IMR-90 (cell line): ENCODE data around the gene TBC1D10B. TPM values are rescaled to one million over a fixed set of nuclear protein-coding genes. Genes with fewer than 3 reads are reported as not detected.

Source experiments
- ATAC-seq: fragments of 200-7000 bp; cut with Tn5 transposase; 2 replicates; pipeline ENCODE4 v1.9.1; 2020; ENCODE audit warnings: low read depth, mild to moderate bottlenecking, moderate library complexity
- BruUV-seq: library from RNA; stranded (reverse); fragments of 400-500 nt; replicated peaks from 2 replicates; lab custom pipeline; 2021; lab: Mats Ljungman, UMichigan
- CTCF ChIA-PET: fragments of 300-600 bp; formaldehyde crosslinking; extraction: SDS; loops from one replicate; lab custom pipeline; 2021; ENCODE audit warnings: antibody characterized with exemption; lab: Yijun Ruan, JAX
- POLR2A ChIA-PET: fragments of 300-600 bp; sonication (Branson Sonifier 250); formaldehyde crosslinking; loops from one replicate; lab custom pipeline; 2022; ENCODE audit warnings: antibody characterized with exemption; ENCODE audit not compliant: unreplicated experiment; lab: Charles Lee
- DNase-seq: peaks from one replicate; pipeline ENCODE4 v3.0.0; 2013
- H2AFZ ChIP-seq: replicated peaks from 2 replicates; pipeline ENCODE3; 2013; ENCODE audit warnings: low read length, mild to moderate bottlenecking; ENCODE audit not compliant: poor library complexity
- H2AK5ac ChIP-seq: 2 replicates; pipeline ENCODE4 v1.6.1; 2013; ENCODE audit warnings: low read depth, low read length, inconsistent platforms
- H2AK9ac ChIP-seq: replicated peaks from 2 replicates; pipeline ENCODE3; 2013; ENCODE audit warnings: mild to moderate bottlenecking, low read depth, low read length, moderate library complexity; ENCODE audit not compliant: poor library complexity
- H2BK120ac ChIP-seq: 2 replicates; pipeline ENCODE4 v1.6.1; 2013; ENCODE audit warnings: low read depth, low read length, inconsistent platforms
- H2BK15ac ChIP-seq: 3 replicates; pipeline ENCODE4 v1.6.1; 2013; ENCODE audit warnings: low read depth, low read length, inconsistent platforms
- H2BK20ac ChIP-seq: 2 replicates; pipeline ENCODE4 v1.6.1; 2013; ENCODE audit warnings: low read depth, mild to moderate bottlenecking, inconsistent platforms, low read length, moderate library complexity
- H2BK5ac ChIP-seq: 2 replicates; pipeline ENCODE4 v1.6.1; 2013; ENCODE audit warnings: mild to moderate bottlenecking, low read depth, low read length, inconsistent platforms; ENCODE audit not compliant: poor library complexity, severe bottlenecking
- H3K14ac ChIP-seq: replicated peaks from 2 replicates; pipeline ENCODE4 v1.6.1; 2013; ENCODE audit warnings: low read depth, low read length, inconsistent platforms
- H3K18ac ChIP-seq: 2 replicates; pipeline ENCODE4 v1.6.1; 2013; ENCODE audit warnings: low read depth, low read length, control low read depth
- H3K23ac ChIP-seq: 2 replicates; pipeline ENCODE4 v1.6.1; 2013; ENCODE audit warnings: low read depth, low read length, inconsistent platforms
- H3K27ac ChIP-seq: 2 replicates; pipeline ENCODE4 v1.5.1; 2013; ENCODE audit warnings: mild to moderate bottlenecking, control low read depth, low read length; ENCODE audit not compliant: insufficient read depth
- H3K27me3 ChIP-seq: 2 replicates; pipeline ENCODE4 v1.6.1; 2013; ENCODE audit warnings: low read length; ENCODE audit not compliant: control insufficient read depth, insufficient read depth
- H3K36me3 ChIP-seq: 2 replicates; pipeline ENCODE4 v1.6.1; 2013; ENCODE audit warnings: low read length, mixed read lengths; ENCODE audit not compliant: control insufficient read depth, insufficient read depth
- H3K4ac ChIP-seq: 2 replicates; pipeline ENCODE4 v1.6.1; 2013; ENCODE audit warnings: low read depth, low read length, inconsistent platforms
- H3K4me1 ChIP-seq: 2 replicates; pipeline ENCODE4 v1.6.1; 2013; ENCODE audit warnings: low read length, mixed read lengths; ENCODE audit not compliant: control insufficient read depth, insufficient read depth
- H3K4me2 ChIP-seq: 2 replicates; pipeline ENCODE4 v1.6.1; 2013; ENCODE audit warnings: low read depth, mild to moderate bottlenecking, control low read depth, low read length, moderate library complexity
- H3K4me3 ChIP-seq: 2 replicates; pipeline ENCODE4 v1.5.1; 2013; ENCODE audit warnings: low read depth, mild to moderate bottlenecking, control low read depth, low read length, moderate library complexity; ENCODE audit not compliant: insufficient read depth
- H3K56ac ChIP-seq: 2 replicates; pipeline ENCODE4 v1.6.1; 2013; ENCODE audit warnings: low read length, inconsistent platforms; ENCODE audit not compliant: insufficient read depth; ENCODE audit errors: extremely low read depth
- H3K79me1 ChIP-seq, 2 experiments: 2 replicates each; pipeline ENCODE4 v1.6.1; 2013; ENCODE audit warnings: low read length in 2 of 2, inconsistent platforms in 1 of 2, low read depth in 1 of 2
- H3K9ac ChIP-seq: 2 replicates; pipeline ENCODE4 v1.6.1; 2013; ENCODE audit warnings: low read depth, low read length, control low read depth
- H3K9me1 ChIP-seq: 2 replicates; pipeline ENCODE4 v1.6.1; 2013; ENCODE audit warnings: low read length, inconsistent platforms; ENCODE audit not compliant: insufficient read depth
- H3K9me3 ChIP-seq: 2 replicates; pipeline ENCODE4 v1.6.1; 2013; ENCODE audit warnings: low read length; ENCODE audit not compliant: control insufficient read depth, insufficient read depth
- H4K20me1 ChIP-seq: 2 replicates; pipeline ENCODE4 v1.6.1; 2013; ENCODE audit warnings: low read length, inconsistent platforms; ENCODE audit not compliant: insufficient read depth
- H4K5ac ChIP-seq: 2 replicates; pipeline ENCODE4 v1.6.1; 2013; ENCODE audit warnings: mild to moderate bottlenecking, low read depth, low read length, control low read depth
- H4K8ac ChIP-seq, 2 experiments: 2 replicates each; pipeline ENCODE4 v1.6.1; 2013; ENCODE audit warnings: low read depth in 2 of 2, low read length in 2 of 2, control low read depth in 1 of 2, inconsistent platforms in 1 of 2
- H4K91ac ChIP-seq: 2 replicates; pipeline ENCODE4 v1.6.1; 2013; ENCODE audit warnings: low read depth, low read length, inconsistent platforms; ENCODE audit not compliant: insufficient read depth
- BHLHE40 ChIP-seq: fragments of 150-350 bp; IDR thresholded peaks from 2 replicates; pipeline ENCODE4 v1.6.1; 2016; ENCODE audit warnings: mild to moderate bottlenecking, low read depth, low read length
- CHD1 ChIP-seq: IDR thresholded peaks from 2 replicates; pipeline ENCODE4 v1.6.1; 2012; ENCODE audit warnings: low read depth, low read length, improper control_type of control experiment
- FOS ChIP-seq: fragments of 150-350 bp; IDR thresholded peaks from 2 replicates; pipeline ENCODE4 v1.6.1; 2016; ENCODE audit warnings: low read depth, low read length
- MAZ ChIP-seq: IDR thresholded peaks from 2 replicates; pipeline ENCODE4 v1.6.1; 2012; ENCODE audit warnings: low read depth, mild to moderate bottlenecking, low read length, improper control_type of control experiment, moderate library complexity, borderline replicate concordance
- NFE2L2 ChIP-seq: fragments of 150-350 bp; IDR thresholded peaks from 2 replicates; pipeline ENCODE4 v1.6.1; 2016; ENCODE audit warnings: low read depth, mild to moderate bottlenecking, low read length
- POLR2A ChIP-seq: IDR thresholded peaks from 2 replicates; pipeline ENCODE4 v1.6.1; 2012; ENCODE audit warnings: mild to moderate bottlenecking, low read depth, low read length
- RAD21 ChIP-seq: IDR thresholded peaks from 2 replicates; pipeline ENCODE4 v1.6.1; 2012; ENCODE audit warnings: low read length, improper control_type of control experiment
- RFX5 ChIP-seq: IDR thresholded peaks from 2 replicates; pipeline ENCODE4 v1.8.0; 2012; ENCODE audit warnings: low read depth, mild to moderate bottlenecking, low read length, moderate library complexity
- SMC3 ChIP-seq: fragments of 150-350 bp; IDR thresholded peaks from 2 replicates; pipeline ENCODE4 v1.6.1; 2016; ENCODE audit warnings: low read depth, mild to moderate bottlenecking, antibody characterized with exemption, low read length, moderate library complexity
- WGBS, 2 experiments: methylation state at CpG; one replicate each; pipeline versions ENCODE4 v1.1.5 to v1.1.7; 2013; ENCODE audit warnings: missing lambda C conversion rate in 2 of 2; ENCODE audit not compliant: insufficient read length in 1 of 2; ENCODE audit errors: extremely low coverage in 2 of 2; 5-methylcytosine and 5-hydroxymethylcytosine counted together
- dilution Hi-C: fragments of 300-500 bp; cut with HindIII; formaldehyde crosslinking; loops from one replicate; pipeline ENCODE4 v1.14.3; 2018; ENCODE audit warnings: low sequenced_read_pairs; ENCODE audit not compliant: unreplicated experiment
- in situ Hi-C: fragments of 300-500 bp; cut with MboI; formaldehyde crosslinking; loops from 3 replicates; pipeline ENCODE4 v1.14.3; 2019; ENCODE audit warnings: low sequenced_read_pairs, inconsistent platforms, mixed read lengths
- intact Hi-C: fragments of 100-400 bp; cut with micrococcal nuclease; formaldehyde crosslinking; loops from 2 replicates; pipeline ENCODE4 v1.10.0; 2022
- polyA plus RNA-seq, 3 experiments: library from polyadenylated mRNA; depleted of rRNA; stranded (reverse); fragments of >200 nt; gene quantifications; 2 replicates each; pipeline ENCODE4 v1.2.3, GENCODE V29; 2012; ENCODE audit warnings: low replicate concordance in 1 of 3
- total RNA-seq: library from RNA; depleted of rRNA; stranded (reverse); fragments of >200 nt; gene quantifications from 2 replicates; pipeline ENCODE4 v1.2.3, GENCODE V29; 2012
- TF ChIP-seq, protein P1 (sequence below): fragments of 150-350 bp; IDR thresholded peaks from 2 replicates; pipeline ENCODE4 v1.6.1; 2017; ENCODE audit warnings: mild to moderate bottlenecking, antibody characterized with exemption, low read length, low read depth
- TF ChIP-seq, protein P2 (sequence below): conservative IDR thresholded peaks from 2 replicates; pipeline ENCODE4 v1.5.1; 2012; ENCODE audit warnings: mild to moderate bottlenecking, low read depth, low read length, improper control_type of control experiment
- TF ChIP-seq, protein P3 (sequence below): fragments of 150-350 bp; IDR thresholded peaks from 2 replicates; pipeline ENCODE4 v1.6.1; 2016; ENCODE audit warnings: low read depth, mild to moderate bottlenecking, low read length, moderate library complexity, borderline replicate concordance

The TBC1D10B gene
- total and polyA plus RNA-seq, 2 of the 4 experiments (the other 2 are of a cell fraction), result 8.4 to 24.9 TPM

DNA sequence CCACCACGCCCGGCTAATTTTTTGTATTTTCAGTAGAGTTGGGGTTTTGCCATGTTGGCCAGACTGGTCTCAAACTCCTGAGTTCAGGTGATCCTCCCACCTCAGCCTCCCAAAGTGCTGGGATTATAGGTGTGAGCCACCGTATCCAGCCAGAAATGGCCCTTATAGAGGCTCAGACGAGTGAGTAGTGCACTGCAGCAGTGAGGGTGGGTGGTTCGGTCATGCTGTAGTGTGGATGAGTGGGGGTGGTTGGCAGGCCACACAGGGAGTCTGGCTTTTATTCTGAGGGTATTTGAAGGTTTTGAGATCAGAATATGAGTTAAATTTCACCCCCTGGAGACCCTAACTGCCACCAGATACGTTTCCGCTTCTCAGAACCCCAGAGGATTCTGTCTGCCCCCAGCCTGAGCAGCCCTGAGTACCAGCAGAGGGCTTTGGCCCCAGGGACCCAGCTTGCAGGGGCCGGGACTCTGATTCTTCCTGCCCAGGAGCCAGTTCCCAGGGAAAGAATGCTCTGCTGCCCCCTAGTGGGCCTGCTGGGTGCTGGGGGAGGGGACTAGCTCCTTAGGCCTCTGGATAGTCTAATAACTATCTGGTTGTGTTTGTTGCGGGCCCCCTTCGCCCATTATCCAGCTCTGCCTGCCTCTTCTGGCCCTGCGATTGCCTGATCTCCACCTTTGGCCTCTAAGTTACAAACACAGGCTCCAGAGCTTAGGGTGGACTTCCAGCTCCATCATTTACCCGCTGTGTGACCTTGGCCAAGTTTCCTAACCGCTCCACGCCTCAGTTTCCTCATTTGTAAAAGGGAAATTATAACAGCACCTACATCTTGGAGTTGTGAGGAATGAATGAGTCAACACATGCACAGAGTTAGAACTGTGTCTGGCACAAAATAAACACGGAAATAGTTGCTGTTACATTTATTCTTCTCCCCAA, 39.1 kb upstream of the TBC1D10B start:
- 20% methylated on average over 2 of the region's 15 CpGs; no CpG with 5 or more reads in 1 of the 2 experiments for WGBS, 2 experiments
- Histone ChIP-seq H2BK5ac (no peak overlapping the region), H3K9ac (peak overlapping the region; percentile 15; the same call in 1 of the 2 replicates), H2AFZ (peak overlapping the region; percentile 1), H4K8ac (peak overlapping the region in 1 of 2 experiments; percentile 47; a peak in 1 of 4 replicates), H4K20me1 (peaks cover 10% of the 10 kb centered on the region; the same call in 1 of the 2 replicates), H4K91ac (no peak overlapping the region), H3K36me3 (peaks cover 19% of the 10 kb centered on the region), H3K79me1 (peaks cover 15 to 53% of the 10 kb centered on the region in 2 experiments), H3K27ac (0 out of 2 replicates have a peak overlapping the region, but pooled peaks have one; percentile 2), H2BK15ac (no peak overlapping the region), H3K23ac (no peak overlapping the region), H3K9me1 (peaks cover 11% of the 10 kb centered on the region), H3K27me3 (no peaks in the 10 kb centered on the region), H3K56ac (no peak overlapping the region), H2BK20ac (no peak overlapping the region), H4K5ac (no peak overlapping the region), H2BK120ac (no peak overlapping the region), H2AK5ac (peak overlapping the region; percentile 5; the same call in 1 of the 2 replicates), H3K18ac (no peak overlapping the region), H3K4me1 (peaks cover 11% of the 10 kb centered on the region), H3K4me2 (peak overlapping the region; percentile 51; the same call in 1 of the 2 replicates), H3K14ac (no peak overlapping the region), H2AK9ac (peak overlapping the region; percentile 47), H3K4me3 (no peak overlapping the region), H3K4ac (no peak overlapping the region; the same call in 1 of the 2 replicates), H3K9me3 (no peaks in the 10 kb centered on the region)
- POLR2A ChIA-PET, result no interaction called here
- BruUV-seq, result no TSS peak
- dilution Hi-C loops, result no loop called here
- DNase-seq (peak; percentile 80), ATAC-seq (peak; percentile 59)
- intact Hi-C loops, result loop anchor here (1.0 to 10.0 kb wide), 4 partner anchors 15 to 315 kb away; partner anchors contain the start of genes GDPD3, TBX6, YPEL3 and ZNF48
- in situ Hi-C loops, result loop anchor here (10.0 to 25.0 kb wide), 2 partner anchors 222 to 335 kb away; partner anchors contain the start of genes BOLA2B, CORO1A, PPP4C and SLX1A
- TF ChIP-seq, protein P1, sequence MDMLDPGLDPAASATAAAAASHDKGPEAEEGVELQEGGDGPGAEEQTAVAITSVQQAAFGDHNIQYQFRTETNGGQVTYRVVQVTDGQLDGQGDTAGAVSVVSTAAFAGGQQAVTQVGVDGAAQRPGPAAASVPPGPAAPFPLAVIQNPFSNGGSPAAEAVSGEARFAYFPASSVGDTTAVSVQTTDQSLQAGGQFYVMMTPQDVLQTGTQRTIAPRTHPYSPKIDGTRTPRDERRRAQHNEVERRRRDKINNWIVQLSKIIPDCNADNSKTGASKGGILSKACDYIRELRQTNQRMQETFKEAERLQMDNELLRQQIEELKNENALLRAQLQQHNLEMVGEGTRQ, result no peak
- TF ChIP-seq RAD21, result peak; percentile 94
- no peak for TF ChIP-seq RFX5
- peak; percentile 60 for TF ChIP-seq POLR2A
- TF ChIP-seq, protein P2, sequence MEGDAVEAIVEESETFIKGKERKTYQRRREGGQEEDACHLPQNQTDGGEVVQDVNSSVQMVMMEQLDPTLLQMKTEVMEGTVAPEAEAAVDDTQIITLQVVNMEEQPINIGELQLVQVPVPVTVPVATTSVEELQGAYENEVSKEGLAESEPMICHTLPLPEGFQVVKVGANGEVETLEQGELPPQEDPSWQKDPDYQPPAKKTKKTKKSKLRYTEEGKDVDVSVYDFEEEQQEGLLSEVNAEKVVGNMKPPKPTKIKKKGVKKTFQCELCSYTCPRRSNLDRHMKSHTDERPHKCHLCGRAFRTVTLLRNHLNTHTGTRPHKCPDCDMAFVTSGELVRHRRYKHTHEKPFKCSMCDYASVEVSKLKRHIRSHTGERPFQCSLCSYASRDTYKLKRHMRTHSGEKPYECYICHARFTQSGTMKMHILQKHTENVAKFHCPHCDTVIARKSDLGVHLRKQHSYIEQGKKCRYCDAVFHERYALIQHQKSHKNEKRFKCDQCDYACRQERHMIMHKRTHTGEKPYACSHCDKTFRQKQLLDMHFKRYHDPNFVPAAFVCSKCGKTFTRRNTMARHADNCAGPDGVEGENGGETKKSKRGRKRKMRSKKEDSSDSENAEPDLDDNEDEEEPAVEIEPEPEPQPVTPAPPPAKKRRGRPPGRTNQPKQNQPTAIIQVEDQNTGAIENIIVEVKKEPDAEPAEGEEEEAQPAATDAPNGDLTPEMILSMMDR, result peak; percentile 96
- TF ChIP-seq NFE2L2, result no peak
- peak; percentile 74 for TF ChIP-seq MAZ
- no peak for TF ChIP-seq BHLHE40
- TF ChIP-seq CHD1, result no peak; the same call in 1 of the 2 replicates
- TF ChIP-seq FOS, result no peak
- peak; percentile 90 for TF ChIP-seq SMC3
- TF ChIP-seq, protein P3, sequence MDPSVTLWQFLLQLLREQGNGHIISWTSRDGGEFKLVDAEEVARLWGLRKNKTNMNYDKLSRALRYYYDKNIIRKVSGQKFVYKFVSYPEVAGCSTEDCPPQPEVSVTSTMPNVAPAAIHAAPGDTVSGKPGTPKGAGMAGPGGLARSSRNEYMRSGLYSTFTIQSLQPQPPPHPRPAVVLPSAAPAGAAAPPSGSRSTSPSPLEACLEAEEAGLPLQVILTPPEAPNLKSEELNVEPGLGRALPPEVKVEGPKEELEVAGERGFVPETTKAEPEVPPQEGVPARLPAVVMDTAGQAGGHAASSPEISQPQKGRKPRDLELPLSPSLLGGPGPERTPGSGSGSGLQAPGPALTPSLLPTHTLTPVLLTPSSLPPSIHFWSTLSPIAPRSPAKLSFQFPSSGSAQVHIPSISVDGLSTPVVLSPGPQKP, result no peak
- CTCF ChIA-PET, result interaction anchor here (0.6 to 1.5 kb wide), 11 partner anchors 8 to 317 kb away, joined by 3 to 6 read pairs (median 3); partner anchors contain the start of gene TBX6
